Natural killer cell (primary cell): ENCODE results near the gene C1RL. TPM values are rescaled to one million over a fixed set of nuclear protein-coding genes. Genes with fewer than 3 reads are reported as not detected.
A peak's percentile ranks its signal among the peaks of the same experiment; 100 is the strongest.

ENCODE experiments used
- ATAC-seq, 3 donors: fragments of 150-1000 bp in 2 of 3; fragments of 200-7000 bp in 1 of 3; cut with Tn5 transposase; 1 replicate in 1 of 3; 2 replicates in 2 of 3; pipeline ENCODE4 v1.10.0; 2021; ENCODE audit warnings: mild to moderate bottlenecking in 2 of 3, moderate library complexity in 2 of 3
- DNase-seq, 2 donors: peaks; one replicate each; pipeline versions ENCODE4 v3.0.0 to v3.0.0-alpha.2; 2013 to 2021; ENCODE audit warnings: mixed read lengths in 1 of 2
- H3K27ac ChIP-seq: one replicate; pipeline ENCODE4 v1.5.1; 2013; ENCODE audit warnings: mild to moderate bottlenecking, low read length
- H3K27me3 ChIP-seq: one replicate; pipeline ENCODE4 v1.6.1; 2013; ENCODE audit warnings: low read length; ENCODE audit not compliant: control insufficient read depth, insufficient read depth
- H3K36me3 ChIP-seq: one replicate; pipeline ENCODE4 v1.6.1; 2013; ENCODE audit warnings: low read length; ENCODE audit not compliant: control insufficient read depth, insufficient read depth
- H3K4me1 ChIP-seq: one replicate; pipeline ENCODE4 v1.6.1; 2013; ENCODE audit warnings: low read length; ENCODE audit not compliant: control insufficient read depth, insufficient read depth
- H3K4me3 ChIP-seq: one replicate; pipeline ENCODE4 v1.5.1; 2013; ENCODE audit warnings: low read length
- H3K9me3 ChIP-seq: one replicate; pipeline ENCODE4 v1.6.1; 2013; ENCODE audit warnings: low read length; ENCODE audit not compliant: control insufficient read depth, insufficient read depth
- H3K27ac Mint-ChIP-seq, 2 donors: one replicate each; pipeline ENCODE4 v1.8.0; 2022; ENCODE audit warnings: mild to moderate bottlenecking in 2 of 2, mixed read lengths in 2 of 2, moderate library complexity in 1 of 2
- H3K27me3 Mint-ChIP-seq, 2 donors: one replicate each; pipeline ENCODE4 v1.8.0; 2022; ENCODE audit warnings: low read depth in 2 of 2, mixed read lengths in 2 of 2
- H3K36me3 Mint-ChIP-seq: one replicate; pipeline ENCODE4 v1.8.0; 2022; ENCODE audit warnings: mixed read lengths
- H3K4me1 Mint-ChIP-seq, 2 donors: one replicate each; pipeline ENCODE4 v1.8.0; 2022; ENCODE audit warnings: mixed read lengths in 2 of 2
- H3K4me3 Mint-ChIP-seq: one replicate; pipeline ENCODE4 v1.8.0; 2022; ENCODE audit warnings: mild to moderate bottlenecking, moderate library complexity, mixed read lengths
- H3K9me3 Mint-ChIP-seq, 2 donors: one replicate each; pipeline ENCODE4 v1.8.0; 2022; ENCODE audit warnings: mixed read lengths in 2 of 2
- WGBS: methylation state at CpG from one replicate; pipeline ENCODE4 v1.1.7; 2013; ENCODE audit warnings: missing lambda C conversion rate; ENCODE audit not compliant: insufficient coverage; 5-methylcytosine and 5-hydroxymethylcytosine counted together
- intact Hi-C: fragments of 100-400 bp; cut with micrococcal nuclease; formaldehyde crosslinking; loops from one replicate; pipeline ENCODE4 v1.14.2; 2022
- total RNA-seq, 4 donors: library from RNA; stranded (reverse); fragments of 120-200 nt in 1 of 4; gene quantifications; one replicate each; pipeline versions ENCODE4 v1.2.3 to v1.2.4, GENCODE V29; 2013 to 2022
- TF ChIP-seq, protein P1 (sequence below): fragments of 200-600 bp; IDR thresholded peaks from one replicate; pipeline ENCODE4 v1.8.0; 2022; ENCODE audit warnings: antibody characterized with exemption

Gene C1RL
- total RNA-seq, 3 donors from 2014 or later (not counting 1 experiment from before 2014, with no cell fraction given): 29.1 to 35.5 (median 31.0) TPM

DNA sequence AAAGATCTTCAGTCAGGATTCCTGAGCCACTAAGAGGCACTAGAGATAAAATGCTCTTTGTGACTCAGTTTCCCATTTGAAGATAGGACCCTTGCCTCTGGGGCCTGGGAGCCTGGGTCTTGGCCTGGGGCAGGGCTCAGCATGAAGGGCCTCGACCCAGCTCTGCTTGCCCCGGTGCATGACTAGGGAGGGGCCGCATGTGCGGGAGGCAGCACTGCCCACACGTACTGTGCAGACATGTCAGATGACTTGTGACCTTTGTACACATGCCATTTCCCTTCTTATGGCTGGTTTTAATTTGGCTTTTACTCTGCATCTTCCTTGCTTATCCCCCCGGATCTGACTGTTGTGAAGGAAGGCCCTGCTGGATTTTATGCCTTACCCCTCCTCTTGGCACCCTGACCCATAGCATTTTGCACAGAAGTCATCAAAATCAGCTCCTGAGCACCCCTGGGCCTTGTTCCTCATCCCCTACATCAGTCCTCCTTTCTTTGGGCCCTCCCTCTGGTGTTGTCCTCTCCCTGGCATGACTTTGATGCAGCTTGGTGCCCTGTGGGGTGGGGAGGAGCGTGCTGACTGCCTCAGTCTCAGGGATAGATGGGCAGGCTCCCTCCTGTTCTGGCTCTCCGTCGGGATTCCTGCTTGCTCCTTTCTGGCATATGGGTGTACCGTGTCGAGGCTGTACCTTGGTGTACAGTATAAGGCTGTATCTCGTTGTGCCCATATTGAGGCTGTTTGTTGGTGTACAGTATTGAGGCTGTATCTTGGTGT is 25.6 kb upstream of the C1RL start:
- Histone ChIP-seq H3K27ac (no peak overlapping the region), H3K36me3 (peaks cover 62% of the 10 kb centered on the region), H3K4me1 (peaks cover 26% of the 10 kb centered on the region), H3K27me3 (no peaks in the 10 kb centered on the region), H3K9me3 (no peaks in the 10 kb centered on the region), H3K4me3 (no peak overlapping the region)
- TF ChIP-seq, protein P1, sequence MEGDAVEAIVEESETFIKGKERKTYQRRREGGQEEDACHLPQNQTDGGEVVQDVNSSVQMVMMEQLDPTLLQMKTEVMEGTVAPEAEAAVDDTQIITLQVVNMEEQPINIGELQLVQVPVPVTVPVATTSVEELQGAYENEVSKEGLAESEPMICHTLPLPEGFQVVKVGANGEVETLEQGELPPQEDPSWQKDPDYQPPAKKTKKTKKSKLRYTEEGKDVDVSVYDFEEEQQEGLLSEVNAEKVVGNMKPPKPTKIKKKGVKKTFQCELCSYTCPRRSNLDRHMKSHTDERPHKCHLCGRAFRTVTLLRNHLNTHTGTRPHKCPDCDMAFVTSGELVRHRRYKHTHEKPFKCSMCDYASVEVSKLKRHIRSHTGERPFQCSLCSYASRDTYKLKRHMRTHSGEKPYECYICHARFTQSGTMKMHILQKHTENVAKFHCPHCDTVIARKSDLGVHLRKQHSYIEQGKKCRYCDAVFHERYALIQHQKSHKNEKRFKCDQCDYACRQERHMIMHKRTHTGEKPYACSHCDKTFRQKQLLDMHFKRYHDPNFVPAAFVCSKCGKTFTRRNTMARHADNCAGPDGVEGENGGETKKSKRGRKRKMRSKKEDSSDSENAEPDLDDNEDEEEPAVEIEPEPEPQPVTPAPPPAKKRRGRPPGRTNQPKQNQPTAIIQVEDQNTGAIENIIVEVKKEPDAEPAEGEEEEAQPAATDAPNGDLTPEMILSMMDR: no peak
- Mint-ChIP-seq H3K27ac (peak overlapping the region; percentile 60 to 94), H3K4me3 (no peak overlapping the region), H3K27me3 (no peaks in the 10 kb centered on the region), H3K4me1 (peaks cover 30 to 42% of the 10 kb centered on the region in 2 donors), H3K36me3 (no peaks in the 10 kb centered on the region), H3K9me3 (no peaks in the 10 kb centered on the region)
- ATAC-seq (no peak), DNase-seq (no peak)
- WGBS: 92% methylated on average over 12 of the region's 12 CpGs
- intact Hi-C loops: no loop called here

- no peaks in the 10 kb centered on the region for H3K27me3 Mint-ChIP-seq
- Histone ChIP-seq H3K27ac (peak overlapping the region; percentile 91), H3K4me1 (peaks cover 32% of the 10 kb centered on the region), H3K27me3 (no peaks in the 10 kb centered on the region), H3K9me3 (no peaks in the 10 kb centered on the region), H3K36me3 (peaks cover 33% of the 10 kb centered on the region), H3K4me3 (peak overlapping the region; percentile 95)
- intact Hi-C loops: no loop called here
- peak overlapping the region; percentile 99 for H3K4me3 Mint-ChIP-seq
- peak overlapping the region; percentile 91 to 94 for H3K27ac Mint-ChIP-seq
- TF ChIP-seq, protein P1: no peak
- peaks cover 30 to 53% of the 10 kb centered on the region in 2 donors for H3K4me1 Mint-ChIP-seq
- H3K9me3 Mint-ChIP-seq: no peaks in the 10 kb centered on the region
- peak in 1 of 2 donors; percentile 69 for DNase-seq
- no peaks in the 10 kb centered on the region for H3K36me3 Mint-ChIP-seq
- peak in 1 of 3 donors; percentile 9 for ATAC-seq
- 3% methylated on average over 7 of the region's 7 CpGs for WGBS
Observed at GRCh38 chr12:7131502-7131866, 22.5 kb upstream of the C1RL start.

- Mint-ChIP-seq H3K36me3 (no peaks in the 10 kb centered on the region), H3K4me3 (peak overlapping the region; percentile 99), H3K27me3 (no peaks in the 10 kb centered on the region), H3K9me3 (no peaks in the 10 kb centered on the region), H3K4me1 (peaks cover 30 to 53% of the 10 kb centered on the region in 2 donors), H3K27ac (peak overlapping the region; percentile 91 to 94)
- Histone ChIP-seq H3K9me3 (no peaks in the 10 kb centered on the region), H3K27ac (peak overlapping the region; percentile 91), H3K4me3 (peak overlapping the region; percentile 95), H3K36me3 (peaks cover 27% of the 10 kb centered on the region), H3K27me3 (no peaks in the 10 kb centered on the region), H3K4me1 (peaks cover 32% of the 10 kb centered on the region)
- peak; percentile 49 to 58 (median 51) for ATAC-seq
- intact Hi-C loops: no loop called here
- WGBS: under 1% methylated on average over 26 of the region's 32 CpGs
- DNase-seq: peak; percentile 47 to 69
- TF ChIP-seq, protein P1: no peak
Observed at GRCh38 chr12:7130701-7131501, 21.9 kb upstream of the C1RL start.
